Measurements from ENCODE around the gene PHF1. TPM values are rescaled to one million over a fixed set of nuclear protein-coding genes. Genes with fewer than 3 reads are reported as not detected.

Gene PHF1
- total RNA-seq, 1 experiment from 2014 or later: 47.6 TPM

DNA sequence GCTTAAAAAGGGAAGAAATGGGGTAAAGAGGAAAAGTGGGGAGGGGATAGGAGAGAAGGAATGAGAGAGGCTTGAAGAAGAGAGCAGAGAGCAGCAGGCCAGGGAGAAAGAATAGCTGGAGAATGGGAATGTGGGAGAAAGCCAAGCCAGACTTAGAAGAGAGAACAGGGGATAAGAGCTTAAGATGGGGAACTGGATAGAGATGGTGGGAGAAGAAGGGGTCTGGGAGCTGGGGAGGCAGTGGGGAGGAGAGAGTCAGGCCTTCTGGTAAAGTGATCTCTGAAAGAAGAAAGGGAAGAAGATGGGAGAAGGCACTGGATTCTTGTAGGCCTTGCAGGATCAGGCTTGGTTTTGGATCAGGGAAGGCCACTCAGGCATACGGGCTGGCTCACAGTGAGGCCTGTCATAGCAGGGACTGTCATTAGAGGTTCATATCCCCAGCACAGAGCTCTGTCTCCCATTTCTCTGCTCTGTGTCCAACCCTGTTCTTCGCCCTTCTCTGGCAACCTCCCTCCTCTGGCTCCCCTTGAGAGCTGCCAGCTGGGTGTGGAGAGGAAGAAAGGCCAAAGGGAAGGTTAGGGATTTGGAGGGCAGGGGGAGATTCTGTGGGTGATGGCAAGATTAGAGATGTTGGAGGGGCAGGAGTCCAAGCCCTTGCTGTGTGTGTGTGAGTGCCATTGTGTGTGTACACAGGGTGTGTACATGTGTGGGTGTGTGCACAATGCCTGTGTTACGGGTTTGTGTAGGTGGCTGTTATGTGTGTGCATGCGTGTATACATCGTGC, 18.3 kb downstream of the PHF1 start:
- Histone ChIP-seq H4K20me1 (ENCODE audit: insufficient read depth) (no peaks in the 10 kb centered on the region), H3K4me3 (no peak overlapping the region), H3K9me2 (ENCODE audit: insufficient read depth) (no peaks in the 10 kb centered on the region), H3K4me1 (replicated peaks; ENCODE audit: insufficient read depth) (peaks cover 18% of the 10 kb centered on the region), H3K27me3 (ENCODE audit: insufficient read depth, low read depth) (no peaks in the 10 kb centered on the region), H3K9me3 (ENCODE audit: insufficient read depth, low read depth) (no peaks in the 10 kb centered on the region), H3K36me3 (ENCODE audit: low read depth) (no peaks in the 10 kb centered on the region), H3K79me2 (ENCODE audit: low read depth) (no peaks in the 10 kb centered on the region), H3K27ac (no peak overlapping the region), H3K4me2 (peak overlapping the region; percentile 51; the same call in 1 of the 2 replicates), H3F3A (ENCODE audit: insufficient read depth, low read depth) (peaks cover 30% of the 10 kb centered on the region), H2AFZ (no peak overlapping the region)
- ChIA-PET POLR2A (ENCODE audit: unreplicated experiment) (no interaction called here), CTCF (interaction anchor here (0.5 kb wide), 1 partner anchor 1175 kb away, joined by 17 read pairs; no protein-coding TSS in a partner anchor)
- no TSS peak for BruUV-seq (replicated peaks)
- intact Hi-C loops (cut with micrococcal nuclease; ENCODE audit: unreplicated experiment): no loop called here
- TF ChIP-seq EZH2 (IDR thresholded peaks at IDR 0.05; ENCODE audit: low read depth) (no peak), CTCF (conservative IDR thresholded peaks at IDR 0.05) (no peak)
- DNase-seq: no peak

- H3K36me3 ChIP-seq (ENCODE audit: low read depth): no peaks in the 10 kb centered on the region
- no TSS peak for BruUV-seq (replicated peaks)
- H3K9me3 ChIP-seq (ENCODE audit: insufficient read depth, low read depth): no peaks in the 10 kb centered on the region
- TF ChIP-seq CTCF (conservative IDR thresholded peaks at IDR 0.05) (no peak), EZH2 (IDR thresholded peaks at IDR 0.05; ENCODE audit: low read depth) (no peak)
- DNase-seq: no peak
- peaks cover 13% of the 10 kb centered on the region for H3K4me1 ChIP-seq (replicated peaks; ENCODE audit: insufficient read depth)
- ChIA-PET POLR2A (ENCODE audit: unreplicated experiment) (no interaction called here), CTCF (no interaction called here)
- H3K4me2 ChIP-seq: no peak overlapping the region
- no peaks in the 10 kb centered on the region for H3K9me2 ChIP-seq (ENCODE audit: insufficient read depth)
- H3K27ac ChIP-seq: no peak overlapping the region
- no peak overlapping the region for H2AFZ ChIP-seq
- no peaks in the 10 kb centered on the region for H3K27me3 ChIP-seq (ENCODE audit: insufficient read depth, low read depth)
- no peaks in the 10 kb centered on the region for H4K20me1 ChIP-seq (ENCODE audit: insufficient read depth)
- intact Hi-C loops (cut with micrococcal nuclease; ENCODE audit: unreplicated experiment): no loop called here
- no peaks in the 10 kb centered on the region for H3K79me2 ChIP-seq (ENCODE audit: low read depth)
- no peak overlapping the region for H3K4me3 ChIP-seq
- H3F3A ChIP-seq (ENCODE audit: insufficient read depth, low read depth): peaks cover 30% of the 10 kb centered on the region
Observed at GRCh38 chr6:33429750-33430052, 18.9 kb downstream of the PHF1 start.

DNA sequence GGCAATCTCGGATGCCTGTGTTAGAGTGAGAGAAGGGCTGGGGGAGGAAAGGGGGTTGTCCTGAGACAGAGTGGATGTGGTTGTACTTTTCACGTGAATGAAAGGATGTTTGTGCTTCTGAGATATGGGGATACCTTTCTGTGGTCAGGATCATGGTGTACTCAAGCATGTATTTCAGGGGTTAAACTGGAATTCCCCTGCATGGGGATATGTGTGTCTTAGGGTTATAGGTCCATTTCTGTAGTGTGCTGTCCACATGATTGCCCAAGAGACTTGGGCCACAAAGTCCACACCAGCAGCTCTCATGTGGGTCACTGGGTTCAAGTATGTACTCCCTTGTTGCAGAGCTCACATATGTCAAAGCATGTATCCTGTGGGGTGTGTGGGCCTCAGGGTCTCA, 19.5 kb downstream of the PHF1 start:
- Histone ChIP-seq H3K4me3 (no peak overlapping the region), H3K36me3 (ENCODE audit: low read depth) (no peaks in the 10 kb centered on the region), H3K9me2 (ENCODE audit: insufficient read depth) (no peaks in the 10 kb centered on the region), H3K4me1 (replicated peaks; ENCODE audit: insufficient read depth) (peaks cover 9% of the 10 kb centered on the region; the same call in 1 of the 2 replicates), H4K20me1 (ENCODE audit: insufficient read depth) (no peaks in the 10 kb centered on the region), H3F3A (ENCODE audit: insufficient read depth, low read depth) (peaks cover 24% of the 10 kb centered on the region), H3K4me2 (no peak overlapping the region), H3K79me2 (ENCODE audit: low read depth) (no peaks in the 10 kb centered on the region), H3K9me3 (ENCODE audit: insufficient read depth, low read depth) (no peaks in the 10 kb centered on the region), H2AFZ (no peak overlapping the region), H3K27me3 (ENCODE audit: insufficient read depth, low read depth) (no peaks in the 10 kb centered on the region), H3K27ac (no peak overlapping the region)
- TF ChIP-seq CTCF (conservative IDR thresholded peaks at IDR 0.05) (no peak), EZH2 (IDR thresholded peaks at IDR 0.05; ENCODE audit: low read depth) (no peak)
- intact Hi-C loops (cut with micrococcal nuclease; ENCODE audit: unreplicated experiment): no loop called here
- POLR2A ChIA-PET (ENCODE audit: unreplicated experiment): no interaction called here
- CTCF ChIA-PET: no interaction called here
- no peak for DNase-seq
- BruUV-seq (replicated peaks): no TSS peak

All from PC-9 (cell line).